NCI-H748 (cell line): ENCODE data around the gene AKAP11.
A peak's percentile ranks its signal among the peaks of the same experiment; 100 is the strongest.

Experiments
- DNase-seq: peaks from one replicate; lab custom pipeline; 2025; ENCODE audit not compliant: unreplicated experiment; lab: John Stamatoyannopoulos, UW

The AKAP11 gene

GRCh38 chr13:42274386-42275097 lies 2.6 kb downstream of the AKAP11 start:
- no peak for DNase-seq

- no peak for DNase-seq
These were observed 3.1 kb downstream of the AKAP11 start for GRCh38 chr13:42275098-42275471.

GRCh38 chr13:42275506-42275905 lies 3.6 kb downstream of the AKAP11 start:
- DNase-seq = no peak

DNA sequence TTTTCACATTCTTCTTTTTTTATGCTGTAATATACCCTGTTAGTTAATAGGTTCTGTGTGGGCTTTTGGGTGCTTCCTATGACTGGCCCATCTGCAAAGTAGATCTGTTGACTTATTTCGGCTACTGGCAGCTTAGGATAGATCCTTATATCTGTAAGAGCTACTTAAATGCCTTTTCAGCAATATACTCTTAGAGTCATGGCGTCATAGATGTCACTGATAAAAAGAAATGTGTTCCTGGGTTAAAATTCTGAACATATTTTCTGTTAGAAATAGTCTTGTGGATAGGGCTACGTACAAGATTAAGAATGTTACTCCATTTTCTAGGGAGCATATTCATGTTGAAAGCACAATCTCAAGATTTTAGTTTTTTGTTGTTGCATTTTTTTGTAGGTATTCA lies 4.7 kb downstream of the AKAP11 start:
- no peak for DNase-seq

DNA sequence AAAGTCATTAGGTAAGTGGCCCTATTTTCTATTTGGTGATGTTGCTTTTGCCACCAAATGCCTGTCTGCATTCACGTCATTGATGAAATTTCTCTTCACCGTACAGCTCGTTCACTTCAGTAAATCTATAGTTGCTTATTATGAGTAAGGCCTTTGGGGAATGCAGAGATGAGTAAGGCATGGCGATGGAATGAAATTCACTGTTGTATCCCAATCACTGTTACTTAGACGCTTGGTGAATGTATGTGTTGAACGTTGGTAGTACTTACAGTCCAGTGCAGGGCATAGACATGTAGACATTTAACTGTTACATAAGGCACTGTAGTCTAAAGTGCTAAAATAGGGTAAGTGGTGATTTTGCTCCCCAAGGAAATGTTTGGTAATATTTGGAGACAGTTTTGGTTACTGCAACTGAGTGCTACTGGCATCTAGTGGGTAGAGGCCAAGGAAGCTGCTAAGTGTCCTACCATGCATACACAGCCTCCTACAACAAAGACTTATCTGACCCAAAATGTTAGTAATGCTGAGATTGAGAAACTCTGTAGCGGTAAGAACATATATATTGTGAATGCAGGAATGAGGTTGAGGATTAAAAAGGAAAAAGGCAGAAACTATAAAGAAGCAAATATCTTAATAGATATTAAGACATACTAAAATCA lies 5.8 kb downstream of the AKAP11 start:
- DNase-seq = no peak

DNA sequence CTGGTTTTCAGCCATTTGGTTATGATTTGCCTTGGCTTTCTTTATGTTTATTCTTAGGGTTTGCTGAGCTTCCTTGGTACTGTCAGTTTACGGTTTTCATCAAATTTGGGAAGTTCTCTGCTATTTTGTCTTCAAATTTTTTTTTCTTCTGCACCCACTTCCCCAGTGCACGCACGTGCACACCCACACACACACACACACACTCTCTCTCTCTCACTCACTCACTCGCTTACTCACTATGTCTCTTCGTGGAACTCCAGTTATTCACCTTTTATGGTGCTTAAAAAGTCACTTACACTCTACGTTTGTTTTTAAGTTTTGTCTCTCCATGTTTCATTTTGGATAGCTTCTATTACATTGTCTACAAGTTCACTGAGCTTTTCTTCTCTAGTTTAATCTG lies 7.1 kb downstream of the AKAP11 start:
- DNase-seq = no peak

GRCh38 chr13:42279986-42280385 lies 8.0 kb downstream of the AKAP11 start:
- no peak for DNase-seq

GRCh38 chr13:42280537-42280936 lies 8.6 kb downstream of the AKAP11 start:
- peak; percentile 7 for DNase-seq

DNA sequence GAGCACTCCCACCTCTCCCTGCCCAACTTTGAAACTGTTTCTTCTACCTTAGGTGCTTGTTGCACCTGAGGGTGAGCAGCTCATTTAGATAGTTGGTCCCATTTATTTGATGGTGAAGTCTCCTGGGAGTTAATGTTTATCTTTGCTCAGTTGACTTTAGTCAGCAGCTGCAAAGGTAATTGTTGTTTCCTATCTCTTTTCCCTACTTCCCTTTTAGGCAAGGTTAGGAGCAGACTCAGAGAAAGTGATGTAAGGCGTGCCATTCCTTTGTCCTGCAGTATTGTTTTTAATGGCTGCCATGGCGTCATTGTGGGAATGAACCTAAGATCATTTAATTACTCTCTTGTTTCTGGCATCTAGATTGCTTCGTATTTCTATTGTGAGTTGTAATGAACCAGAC lies 11.6 kb downstream of the AKAP11 start:
- peak; percentile 78 for DNase-seq

DNA sequence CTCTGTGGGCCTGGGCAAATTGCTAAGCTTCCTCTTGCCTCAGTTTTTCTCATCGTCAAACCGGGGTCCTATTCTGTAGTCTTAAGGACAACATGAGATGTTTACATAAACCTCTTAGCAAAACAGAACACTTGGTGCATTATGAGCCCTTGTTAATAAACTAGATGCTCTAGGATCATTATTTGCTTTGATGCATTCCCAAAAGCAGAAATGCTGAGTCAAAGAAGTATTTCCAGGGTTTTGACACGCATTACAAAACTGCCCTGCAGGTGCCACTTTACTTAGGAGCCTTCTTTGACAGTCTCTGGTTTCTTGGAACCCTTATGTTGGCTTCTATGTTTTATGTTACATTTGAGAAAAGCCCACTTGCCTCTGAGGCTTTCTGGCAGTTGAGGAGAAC lies 12.1 kb downstream of the AKAP11 start:
- DNase-seq = no peak

- DNase-seq = no peak
These were observed 26.4 kb downstream of the AKAP11 start for GRCh38 chr13:42298392-42298791.

GRCh38 chr13:42305503-42305902 lies 33.6 kb downstream of the AKAP11 start:
- DNase-seq = no peak

GRCh38 chr13:42307461-42307860 lies 35.5 kb downstream of the AKAP11 start:
- DNase-seq = no peak

GRCh38 chr13:42312817-42313431 lies 41.0 kb downstream of the AKAP11 start:
- no peak for DNase-seq

- no peak for DNase-seq
These were observed 46.6 kb downstream of the AKAP11 start for GRCh38 chr13:42318570-42318969.

DNA sequence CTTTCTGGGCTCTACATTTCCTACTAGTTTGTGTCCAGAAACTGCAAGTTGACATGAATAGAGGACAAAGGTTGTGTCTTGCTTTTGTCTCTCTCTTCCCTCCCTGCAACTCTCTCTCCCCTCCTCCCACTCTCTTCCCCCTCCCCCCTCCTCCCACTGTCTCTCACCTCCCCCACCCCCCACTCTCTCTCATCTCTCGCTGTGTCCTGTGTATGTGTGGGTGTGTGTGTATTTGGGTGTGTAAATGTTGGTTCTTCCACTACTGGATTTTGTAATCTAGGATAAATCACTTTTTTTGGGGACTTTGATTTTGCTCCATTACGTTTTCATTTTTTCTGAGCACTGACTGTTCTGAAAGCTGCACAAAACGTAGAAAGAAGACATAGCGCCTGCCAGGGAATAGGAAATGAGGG lies 48.4 kb downstream of the AKAP11 start:
- no peak for DNase-seq

DNA sequence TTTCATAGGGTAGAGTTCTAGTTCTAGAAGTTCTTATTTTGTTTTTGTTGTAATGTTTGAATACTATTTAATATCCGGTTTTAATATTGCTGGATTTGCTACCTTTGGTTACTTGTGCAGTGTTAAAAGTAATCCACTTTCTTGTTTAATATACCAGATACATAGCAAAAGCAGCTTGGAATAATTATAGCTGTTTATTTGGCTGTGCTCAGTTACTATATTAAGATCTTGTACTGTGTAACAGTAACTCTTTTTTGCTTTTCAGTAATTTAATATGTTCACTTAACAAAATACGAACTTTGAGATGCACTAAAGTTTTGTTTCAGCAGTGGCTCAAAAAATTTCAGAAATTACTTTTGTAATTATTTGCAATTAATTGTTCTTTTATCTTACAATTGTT lies 50.9 kb downstream of the AKAP11 start:
- no peak for DNase-seq

GRCh38 chr13:42324704-42325103 lies 52.8 kb downstream of the AKAP11 start:
- DNase-seq = no peak

DNA sequence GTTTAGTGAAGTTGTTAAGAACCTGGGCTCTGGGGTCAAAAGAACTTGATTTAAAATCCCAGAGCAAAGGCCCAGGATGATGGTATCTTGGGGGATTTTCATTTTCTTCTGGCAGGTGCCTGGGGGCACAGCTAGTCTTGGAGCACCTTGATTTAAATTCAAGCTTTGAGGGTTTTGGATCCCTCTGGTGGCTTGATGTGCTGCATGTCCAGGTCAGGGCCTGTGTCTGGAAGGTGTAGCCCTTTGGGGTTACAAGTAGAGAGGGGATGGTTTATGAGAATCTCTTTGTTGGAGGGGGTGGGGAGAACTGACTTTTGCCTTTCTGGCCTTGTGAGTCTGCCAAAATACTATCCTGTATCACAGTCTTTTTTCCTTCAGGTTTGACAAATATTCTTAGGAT lies 55.8 kb downstream of the AKAP11 start:
- DNase-seq = no peak

DNA sequence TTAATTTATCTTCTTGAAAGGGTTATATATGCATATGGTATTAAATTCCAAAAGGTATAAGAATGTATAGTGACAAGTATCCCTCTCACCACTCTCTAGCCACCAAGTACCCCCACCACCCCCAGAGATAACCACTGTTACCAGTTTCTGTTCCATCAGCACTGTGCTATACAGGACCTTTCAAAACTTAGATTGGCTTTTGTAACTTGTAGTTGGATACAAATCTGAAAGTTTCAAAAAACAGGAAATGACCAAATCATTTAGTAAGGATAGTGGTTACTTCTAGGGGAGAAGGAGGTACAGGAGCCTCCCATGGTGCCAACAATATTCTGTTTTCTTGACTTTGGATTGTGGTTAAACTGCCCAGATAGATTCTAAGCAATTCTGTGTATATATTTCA lies 56.7 kb downstream of the AKAP11 start:
- DNase-seq = no peak

- DNase-seq = no peak
These were observed 57.3 kb downstream of the AKAP11 start for GRCh38 chr13:42329239-42329638.

- DNase-seq = no peak
These were observed 59.1 kb downstream of the AKAP11 start for GRCh38 chr13:42331009-42331408.
